ENCODE measurements around the gene KLF9. TPM values are rescaled to one million over a fixed set of nuclear protein-coding genes. Genes with fewer than 3 reads are reported as not detected.

Gene KLF9
- total and polyA plus RNA-seq, 9 of the 15 experiments (the other 6 are each of a cell fraction or from before 2014, with no cell fraction given) = 3.3 to 11.9 (median 6.9) TPM

- TF ChIP-seq MLLT1 (IDR thresholded peaks at IDR 0.05) (peak in 1 of 2 experiments; percentile 80; a peak in 1 of 4 replicates), TFAM (CRISPR knock-in tag; conservative IDR thresholded peaks at IDR 0.05) (no peak), NFATC3 (IDR thresholded peaks at IDR 0.05) (no peak), HIVEP1 (CRISPR knock-in tag; IDR thresholded peaks at IDR 0.05) (no peak), E2F3 (CRISPR knock-in tag; IDR thresholded peaks at IDR 0.05) (no peak), ZNF277 (CRISPR knock-in tag; IDR thresholded peaks at IDR 0.05; ENCODE audit: borderline replicate concordance) (no peak), MTF1 (CRISPR knock-in tag; IDR thresholded peaks at IDR 0.05; ENCODE audit: borderline replicate concordance) (no peak), PCBP1 (IDR thresholded peaks at IDR 0.05; ENCODE audit: low read depth, low read length, poor library complexity, severe bottlenecking) (no peak), ILF3 (IDR thresholded peaks at IDR 0.05; ENCODE audit: borderline replicate concordance) (no peak), BRF1 (IDR thresholded peaks at IDR 0.05; ENCODE audit: borderline replicate concordance, extremely low read depth, insufficient read length) (no peak), ZBTB1 (CRISPR knock-in tag; IDR thresholded peaks at IDR 0.05; ENCODE audit: borderline replicate concordance, low read depth) (no peak), TSC22D4 (tag; IDR thresholded peaks at IDR 0.05) (no peak), CCNT2 (IDR thresholded peaks at IDR 0.05; ENCODE audit: borderline replicate concordance, extremely low read depth, insufficient read length, low read depth, low read length) (peak; percentile 77), ZNF133 (CRISPR knock-in tag; IDR thresholded peaks at IDR 0.05) (no peak), ZNF830 (CRISPR knock-in tag; IDR thresholded peaks at IDR 0.05) (no peak), CLOCK (CRISPR knock-in tag; IDR thresholded peaks at IDR 0.05; ENCODE audit: borderline replicate concordance) (no peak), ZFP1 (CRISPR knock-in tag; IDR thresholded peaks at IDR 0.05) (no peak), ZNF75A (CRISPR knock-in tag; IDR thresholded peaks at IDR 0.05) (no peak), DNMT1 (IDR thresholded peaks at IDR 0.05) (no peak), ZNF444 (CRISPR knock-in tag; IDR thresholded peaks at IDR 0.05) (no peak), HMG20A (CRISPR knock-in tag; conservative IDR thresholded peaks at IDR 0.05) (no peak), POLR2AphosphoS5 (IDR thresholded peaks at IDR 0.05; ENCODE audit: control insufficient read depth, insufficient read depth, low read depth, low read length) (peak; percentile 93), ZNF165 (CRISPR knock-in tag; IDR thresholded peaks at IDR 0.05; ENCODE audit: borderline replicate concordance) (no peak), EP300 (IDR thresholded peaks at IDR 0.05; ENCODE audit: low read length) (peak; percentile 76), ZBTB7A (IDR thresholded peaks at IDR 0.05; ENCODE audit: borderline replicate concordance, control insufficient read depth, low read depth, low read length) (no peak), NBN (IDR thresholded peaks at IDR 0.05; ENCODE audit: low read depth) (peak; percentile 85)
Observed at GRCh38 chr9:70398145-70398556, 16.3 kb downstream of the KLF9 start (continued).
